DOHH2 (cell line): ENCODE data around the gene NFU1.

Source experiments
- H3F3A ChIP-seq: fragments of 200-600 bp; sonication (generic), shearing (Covaris generic); 2 replicates; pipeline ENCODE4 v1.6.0; 2016; ENCODE audit warnings: antibody characterized with exemption, mild to moderate bottlenecking; ENCODE audit not compliant: control insufficient read depth, insufficient read depth
- H3K27ac ChIP-seq: fragments of 200-600 bp; sonication (generic); 2 replicates; pipeline ENCODE4 v1.5.1; 2014; ENCODE audit warnings: low read depth, mild to moderate bottlenecking, low read length, moderate library complexity
- H3K27me3 ChIP-seq: fragments of 200-600 bp; sonication (generic); 2 replicates; pipeline ENCODE4 v1.6.1; 2014; ENCODE audit warnings: mild to moderate bottlenecking, low read length, mixed read lengths; ENCODE audit not compliant: control insufficient read depth
- H3K36me3 ChIP-seq: fragments of 200-600 bp; sonication (generic); 2 replicates; pipeline ENCODE4 v1.6.1; 2014; ENCODE audit warnings: mild to moderate bottlenecking, low read length, moderate library complexity, mixed read lengths; ENCODE audit not compliant: control insufficient read depth
- H3K4me1 ChIP-seq: fragments of 200-600 bp; sonication (generic); 2 replicates; pipeline ENCODE4 v1.6.1; 2014; ENCODE audit warnings: mild to moderate bottlenecking, low read length, mixed read lengths; ENCODE audit not compliant: control insufficient read depth
- H3K4me2 ChIP-seq: fragments of 200-600 bp; sonication (generic); 2 replicates; pipeline ENCODE4 v1.6.0; 2014; ENCODE audit warnings: mild to moderate bottlenecking, low read length, moderate library complexity
- H3K4me3 ChIP-seq: fragments of 200-600 bp; sonication (generic); 2 replicates; pipeline ENCODE4 v1.5.1; 2014; ENCODE audit warnings: mild to moderate bottlenecking, low read length, mixed read lengths
- H3K79me2 ChIP-seq: fragments of 200-600 bp; sonication (generic); 2 replicates; pipeline ENCODE4 v1.6.1; 2014; ENCODE audit warnings: mild to moderate bottlenecking, low read length, mixed read lengths; ENCODE audit not compliant: control insufficient read depth
- H3K9me2 ChIP-seq: fragments of 200-600 bp; sonication (generic); replicated peaks from 2 replicates; pipeline ENCODE4 v1.6.1; 2014; ENCODE audit warnings: mild to moderate bottlenecking, low read length, mixed read lengths; ENCODE audit not compliant: control insufficient read depth
- H3K9me3 ChIP-seq: fragments of 200-600 bp; sonication (generic); 2 replicates; pipeline ENCODE4 v1.6.1; 2014; ENCODE audit warnings: antibody characterized with exemption, low read length, mixed read lengths; ENCODE audit not compliant: control insufficient read depth, insufficient read depth
- H4K20me1 ChIP-seq: fragments of 200-600 bp; sonication (generic); 2 replicates; pipeline ENCODE4 v1.6.0; 2014; ENCODE audit warnings: low read depth, mild to moderate bottlenecking, antibody characterized with exemption, low read length, moderate library complexity; ENCODE audit not compliant: control insufficient read depth, insufficient read depth
- CTCF ChIP-seq: fragments of 200-600 bp; sonication (generic); IDR thresholded peaks from one replicate; pipeline ENCODE4 v1.5.1; 2014; ENCODE audit warnings: antibody characterized with exemption, mild to moderate bottlenecking, low read depth, low read length; ENCODE audit not compliant: poor library complexity, severe bottlenecking
- EZH2phosphoT487 ChIP-seq: fragments of 200-600 bp; sonication (generic); IDR thresholded peaks from 2 replicates; pipeline ENCODE4 v1.6.1; 2017; ENCODE audit warnings: borderline replicate concordance, mild to moderate bottlenecking, antibody characterized with exemption, low read length, moderate library complexity, mixed read lengths

The NFU1 gene

GRCh38 chr2:69482471-69482870 is 45.2 kb upstream of the NFU1 start:
- Histone ChIP-seq H3K4me2 (no peak overlapping the region), H3K9me3 (no peaks in the 10 kb centered on the region), H3K4me3 (no peak overlapping the region), H3K27ac (no peak overlapping the region), H3F3A (no peaks in the 10 kb centered on the region), H3K4me1 (peaks cover 8% of the 10 kb centered on the region), H3K27me3 (peaks cover 21% of the 10 kb centered on the region), H3K36me3 (no peaks in the 10 kb centered on the region), H3K79me2 (no peaks in the 10 kb centered on the region), H4K20me1 (no peaks in the 10 kb centered on the region), H3K9me2 (no peaks in the 10 kb centered on the region)
- TF ChIP-seq EZH2phosphoT487 (no peak), CTCF (no peak)

- Histone ChIP-seq H3K9me2 (no peaks in the 10 kb centered on the region), H4K20me1 (no peaks in the 10 kb centered on the region), H3K27me3 (peaks cover 21% of the 10 kb centered on the region), H3K4me1 (peaks cover 10% of the 10 kb centered on the region), H3K79me2 (no peaks in the 10 kb centered on the region), H3F3A (no peaks in the 10 kb centered on the region), H3K27ac (no peak overlapping the region), H3K4me2 (no peak overlapping the region), H3K36me3 (no peaks in the 10 kb centered on the region), H3K4me3 (no peak overlapping the region), H3K9me3 (no peaks in the 10 kb centered on the region)
- TF ChIP-seq EZH2phosphoT487: no peak
- no peak for TF ChIP-seq CTCF
Measured at GRCh38 chr2:69481421-69481820, 44.2 kb upstream of the NFU1 start.

GRCh38 chr2:69477627-69478026 is 40.4 kb upstream of the NFU1 start:
- Histone ChIP-seq H3F3A (no peaks in the 10 kb centered on the region), H4K20me1 (no peaks in the 10 kb centered on the region), H3K36me3 (no peaks in the 10 kb centered on the region), H3K27me3 (peaks cover 4% of the 10 kb centered on the region; the same call in 1 of the 2 replicates), H3K4me2 (no peak overlapping the region), H3K9me3 (no peaks in the 10 kb centered on the region), H3K4me1 (peaks cover 5% of the 10 kb centered on the region), H3K4me3 (no peak overlapping the region), H3K27ac (no peak overlapping the region), H3K9me2 (no peaks in the 10 kb centered on the region), H3K79me2 (no peaks in the 10 kb centered on the region)
- TF ChIP-seq EZH2phosphoT487 (no peak), CTCF (no peak)

- Histone ChIP-seq H3K4me1 (peaks cover 5% of the 10 kb centered on the region; the same call in 1 of the 2 replicates), H3K79me2 (no peaks in the 10 kb centered on the region), H3K27me3 (peaks cover 21% of the 10 kb centered on the region), H3K4me2 (no peak overlapping the region), H3K4me3 (no peak overlapping the region), H3F3A (no peaks in the 10 kb centered on the region), H4K20me1 (no peaks in the 10 kb centered on the region), H3K9me2 (no peaks in the 10 kb centered on the region), H3K36me3 (no peaks in the 10 kb centered on the region), H3K27ac (no peak overlapping the region), H3K9me3 (no peaks in the 10 kb centered on the region)
- TF ChIP-seq CTCF: no peak
- no peak for TF ChIP-seq EZH2phosphoT487
Measured at GRCh38 chr2:69474688-69475087, 37.5 kb upstream of the NFU1 start.
